ENCODE data around the gene LPCAT3.

DNA sequence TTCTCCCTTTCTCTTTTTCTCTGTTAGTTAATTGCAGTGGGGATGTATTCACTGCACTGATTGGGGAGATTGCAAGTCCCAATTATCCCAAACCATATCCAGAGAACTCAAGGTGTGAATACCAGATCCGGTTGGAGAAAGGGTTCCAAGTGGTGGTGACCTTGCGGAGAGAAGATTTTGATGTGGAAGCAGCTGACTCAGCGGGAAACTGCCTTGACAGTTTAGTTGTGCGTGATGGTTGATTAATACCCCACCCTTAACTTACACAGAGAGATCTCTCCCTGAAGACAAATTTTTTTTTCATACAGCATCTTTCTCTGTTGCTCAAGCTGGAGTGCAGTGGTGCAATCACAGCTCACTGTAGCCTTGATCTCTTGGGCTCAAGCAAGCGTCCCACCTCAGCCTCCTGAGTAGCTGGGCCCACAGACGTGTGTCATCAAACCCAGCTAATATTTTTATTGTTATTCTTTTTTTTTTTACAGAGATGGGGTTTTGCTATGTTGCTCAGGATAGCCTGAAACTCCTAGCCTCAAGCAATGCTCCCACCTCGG is 46.9 kb upstream of the LPCAT3 start:
- TF ChIP-seq, protein P1, sequence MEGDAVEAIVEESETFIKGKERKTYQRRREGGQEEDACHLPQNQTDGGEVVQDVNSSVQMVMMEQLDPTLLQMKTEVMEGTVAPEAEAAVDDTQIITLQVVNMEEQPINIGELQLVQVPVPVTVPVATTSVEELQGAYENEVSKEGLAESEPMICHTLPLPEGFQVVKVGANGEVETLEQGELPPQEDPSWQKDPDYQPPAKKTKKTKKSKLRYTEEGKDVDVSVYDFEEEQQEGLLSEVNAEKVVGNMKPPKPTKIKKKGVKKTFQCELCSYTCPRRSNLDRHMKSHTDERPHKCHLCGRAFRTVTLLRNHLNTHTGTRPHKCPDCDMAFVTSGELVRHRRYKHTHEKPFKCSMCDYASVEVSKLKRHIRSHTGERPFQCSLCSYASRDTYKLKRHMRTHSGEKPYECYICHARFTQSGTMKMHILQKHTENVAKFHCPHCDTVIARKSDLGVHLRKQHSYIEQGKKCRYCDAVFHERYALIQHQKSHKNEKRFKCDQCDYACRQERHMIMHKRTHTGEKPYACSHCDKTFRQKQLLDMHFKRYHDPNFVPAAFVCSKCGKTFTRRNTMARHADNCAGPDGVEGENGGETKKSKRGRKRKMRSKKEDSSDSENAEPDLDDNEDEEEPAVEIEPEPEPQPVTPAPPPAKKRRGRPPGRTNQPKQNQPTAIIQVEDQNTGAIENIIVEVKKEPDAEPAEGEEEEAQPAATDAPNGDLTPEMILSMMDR (conservative IDR thresholded peaks at IDR 0.05; ENCODE audit: low read depth, low read length): no peak
- no peak for TF ChIP-seq EZH2 (IDR thresholded peaks at IDR 0.05; ENCODE audit: borderline replicate concordance, low read depth, low read length, poor library complexity, severe bottlenecking)
